Jurkat, Clone E6-1 (cell line): ENCODE data around the gene SIL1.

Experiments used
- DNase-seq: peaks from one replicate; pipeline ENCODE4 v3.0.0-alpha.2; 2011; ENCODE audit warnings: low read depth, low spot score
- H3K4me3 ChIP-seq: 2 replicates; pipeline ENCODE4 v1.5.1; 2011; ENCODE audit warnings: mild to moderate bottlenecking, low read length, control low read depth, moderate library complexity

The SIL1 gene

DNA sequence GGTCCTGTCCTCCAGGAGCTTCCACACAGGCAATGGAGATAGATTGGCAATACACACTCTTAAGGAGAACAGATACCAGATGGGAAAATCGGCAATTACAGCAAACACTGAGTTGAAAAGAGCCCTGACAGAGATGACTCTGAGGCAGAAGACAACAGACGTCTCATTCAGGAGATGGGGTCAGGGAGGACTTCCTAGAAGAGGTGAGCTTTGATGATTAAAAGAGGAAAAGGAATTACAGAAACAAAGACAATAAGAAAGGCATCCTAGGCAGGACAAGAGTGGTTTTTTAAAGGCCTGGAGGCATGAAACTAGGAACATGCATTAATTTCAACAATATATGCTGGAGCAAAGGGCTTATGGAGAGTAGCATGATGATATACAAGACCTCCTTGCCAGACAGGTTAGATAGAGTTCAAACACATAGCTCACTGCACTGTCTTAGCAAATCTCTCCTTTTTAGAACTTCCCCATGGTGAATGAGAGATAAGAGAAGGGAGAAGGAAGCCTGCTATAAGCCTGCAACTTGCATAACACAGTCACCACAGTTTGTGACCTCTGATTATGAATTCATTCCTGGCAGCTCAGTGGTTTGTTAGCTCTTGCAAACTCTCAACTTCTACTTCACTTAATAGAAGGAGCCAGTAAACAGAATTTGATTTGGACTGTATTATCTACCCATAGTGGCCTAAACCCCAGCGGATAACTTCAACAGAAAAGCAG is 48.5 kb downstream of the SIL1 start:
- no peak for DNase-seq
- H3K4me3 ChIP-seq: no peak overlapping the region

DNA sequence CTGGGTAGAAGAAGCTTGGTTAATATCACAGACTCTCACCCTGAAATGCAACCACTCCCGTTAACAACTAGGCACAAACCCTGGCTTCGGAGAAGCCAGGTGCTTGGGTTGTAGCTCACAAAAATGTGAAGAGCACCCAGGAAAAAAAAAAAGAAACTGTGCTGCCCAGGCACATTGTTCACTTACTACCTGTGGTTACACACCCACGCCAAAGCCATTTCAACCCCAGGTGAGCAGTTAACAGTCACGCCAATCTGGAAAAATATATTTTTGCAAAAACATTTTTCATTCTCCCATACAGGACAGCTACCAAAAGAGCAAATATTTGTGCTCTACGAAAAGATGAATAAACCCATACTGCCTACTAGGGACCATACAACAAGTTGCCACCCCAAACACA is 49.2 kb downstream of the SIL1 start:
- no peak overlapping the region for H3K4me3 ChIP-seq
- DNase-seq: no peak

DNA sequence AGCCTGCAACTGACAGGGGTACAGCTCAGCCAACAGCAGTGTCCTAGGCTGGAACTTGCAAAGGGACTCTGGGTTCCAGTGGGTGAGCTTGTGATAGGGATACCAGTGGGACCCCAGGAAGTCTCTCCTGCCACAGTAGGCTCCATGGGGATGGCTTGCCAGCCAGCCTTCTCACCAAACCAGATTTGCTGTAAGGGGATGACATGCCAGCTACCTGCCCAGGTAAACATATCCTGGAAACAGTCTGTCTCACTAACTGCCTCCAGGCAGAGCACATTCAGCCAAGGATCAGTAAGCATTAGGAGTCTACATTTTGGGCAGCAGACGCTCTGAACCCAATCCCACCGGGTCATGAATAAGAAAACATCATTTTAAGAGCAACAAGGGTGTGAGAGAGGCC is 49.9 kb downstream of the SIL1 start:
- no peak overlapping the region for H3K4me3 ChIP-seq
- no peak for DNase-seq

DNA sequence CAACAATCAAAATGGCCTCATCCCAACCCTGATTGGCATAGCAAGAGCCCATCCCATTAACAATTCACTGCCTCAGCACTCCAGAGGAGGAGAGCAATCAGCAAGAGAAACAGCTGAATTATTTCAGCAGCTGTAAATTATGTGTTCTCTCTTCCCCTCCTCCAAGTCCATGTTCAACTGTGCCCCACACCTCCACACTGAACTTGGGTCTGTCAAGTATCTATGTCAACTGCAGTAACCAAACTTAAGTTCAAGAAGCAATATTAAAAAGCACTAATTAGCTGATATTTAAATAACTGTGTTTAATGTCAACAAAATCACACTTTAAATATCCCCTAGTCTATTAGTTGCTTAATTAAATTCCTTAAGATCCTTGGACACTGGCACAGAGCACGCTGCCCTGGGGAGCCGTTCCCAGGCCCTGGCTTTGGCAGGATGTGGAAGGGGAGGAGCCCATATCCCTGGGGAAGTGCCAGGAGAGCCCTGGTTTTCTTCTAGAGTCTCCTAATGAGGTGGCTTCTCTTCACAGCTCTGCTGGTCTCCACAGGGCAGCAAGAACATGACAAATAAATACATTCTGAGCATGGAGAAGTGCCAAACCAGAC is 50.6 kb downstream of the SIL1 start:
- no peak overlapping the region for H3K4me3 ChIP-seq
- DNase-seq: no peak

DNA sequence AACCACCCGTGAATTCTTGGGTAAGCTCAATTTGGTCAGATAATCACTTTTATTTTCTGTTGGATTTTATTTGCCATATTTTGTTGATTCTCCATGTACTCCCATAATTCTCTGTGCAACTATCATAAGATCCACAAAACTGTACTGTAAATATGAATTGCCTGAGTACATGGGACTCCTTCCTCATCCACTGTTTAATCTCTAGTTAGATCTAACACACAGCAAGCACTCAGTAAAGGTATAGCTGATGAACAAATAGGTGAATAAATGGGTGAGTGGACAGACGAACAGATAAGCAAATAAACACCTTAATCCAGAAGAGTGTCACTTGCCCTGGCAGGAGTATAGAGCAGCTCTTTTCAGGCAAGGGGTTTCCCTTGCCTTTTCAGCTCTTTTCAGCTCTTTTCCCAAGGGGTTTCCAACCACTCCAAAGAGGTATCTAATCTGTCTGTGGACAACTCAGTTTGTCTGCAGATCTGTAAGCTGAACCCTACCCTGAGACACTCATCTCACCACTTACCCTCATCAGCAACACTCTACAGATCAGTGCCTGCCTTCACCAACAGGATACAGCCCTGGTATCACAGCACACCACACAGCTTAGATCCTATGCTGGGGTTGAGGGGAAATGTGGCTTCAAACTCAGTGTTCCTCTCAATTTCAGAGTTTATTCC is 51.2 kb downstream of the SIL1 start:
- DNase-seq: peak; percentile 16
- no peak overlapping the region for H3K4me3 ChIP-seq

DNA sequence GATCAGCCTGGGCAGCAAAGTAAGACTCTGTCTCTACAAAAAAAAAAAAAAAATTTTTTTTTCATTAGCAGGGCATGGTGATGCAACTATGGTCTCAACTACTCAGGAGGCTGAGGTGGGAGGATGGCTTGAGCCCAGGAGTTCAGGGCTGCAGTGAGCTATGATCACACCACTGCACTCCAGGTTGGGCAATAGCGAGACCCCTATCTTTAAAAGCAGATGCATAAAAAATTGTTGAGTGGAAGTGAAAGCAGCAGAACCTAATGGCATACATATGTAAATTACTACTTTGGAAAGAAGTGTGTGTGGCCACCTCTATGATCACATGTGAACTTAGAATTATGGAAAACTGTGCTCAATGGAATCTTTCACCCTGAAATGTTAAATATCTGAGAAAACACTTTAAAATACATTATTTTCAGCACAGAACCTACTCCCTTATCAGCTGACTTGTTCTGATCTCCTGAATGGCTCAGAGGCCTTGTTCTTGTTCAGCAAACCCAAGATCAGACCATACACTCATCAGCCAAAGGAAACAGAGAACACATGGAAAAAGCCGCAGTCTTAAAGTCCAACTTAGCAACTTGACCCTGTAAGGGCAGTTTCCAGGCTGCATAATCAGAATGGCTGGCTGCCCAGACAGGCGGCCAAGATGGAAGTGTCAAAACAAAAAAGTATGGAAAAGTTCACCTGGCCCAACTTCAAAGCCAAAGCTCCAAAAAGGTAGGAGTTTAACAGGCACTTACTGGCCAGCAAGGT is 56.5 kb downstream of the SIL1 start:
- H3K4me3 ChIP-seq: no peak overlapping the region
- no peak for DNase-seq

DNA sequence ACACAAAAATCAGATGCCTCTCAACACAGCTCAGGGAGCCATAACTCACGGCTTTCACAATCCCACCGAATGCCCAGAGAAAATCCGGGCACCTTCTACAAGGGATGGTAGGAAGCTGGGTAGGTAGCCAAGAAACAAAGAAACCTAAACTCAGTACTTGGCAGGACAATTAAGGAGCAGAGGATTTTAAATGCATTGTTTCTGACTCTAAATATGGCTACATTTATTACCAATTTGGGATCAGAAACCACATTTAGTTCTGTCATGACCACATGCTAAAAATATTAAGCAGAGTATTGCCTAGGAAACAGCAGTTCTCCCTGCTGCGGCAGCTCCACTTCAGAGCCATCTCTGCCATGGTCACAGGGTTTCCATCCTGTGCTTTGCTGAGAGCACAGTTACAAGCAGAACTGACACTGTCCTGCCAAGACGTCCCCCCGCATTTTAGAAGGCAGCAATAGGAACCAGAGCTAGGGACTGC is 57.5 kb downstream of the SIL1 start:
- H3K4me3 ChIP-seq: no peak overlapping the region
- DNase-seq: no peak

DNA sequence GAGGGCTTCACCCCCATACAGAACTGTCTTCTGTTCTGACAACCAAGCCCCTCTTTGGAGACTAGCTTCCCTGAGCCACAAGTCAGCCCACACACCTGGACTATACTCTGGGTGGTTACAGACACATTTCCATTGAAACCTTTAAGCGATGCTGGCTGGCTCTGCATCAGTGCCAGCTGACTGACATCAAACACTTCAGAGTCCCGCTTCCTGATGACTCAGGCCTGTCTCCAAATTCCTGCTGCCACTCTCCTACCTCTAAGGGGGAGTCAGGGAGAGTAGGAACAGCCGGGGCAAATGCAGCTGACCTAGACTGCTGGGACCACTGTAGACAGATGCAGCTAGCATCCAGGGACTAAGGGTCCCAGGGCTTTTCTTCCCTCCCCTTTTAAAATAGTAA is 59.4 kb downstream of the SIL1 start:
- DNase-seq: no peak
- no peak overlapping the region for H3K4me3 ChIP-seq

DNA sequence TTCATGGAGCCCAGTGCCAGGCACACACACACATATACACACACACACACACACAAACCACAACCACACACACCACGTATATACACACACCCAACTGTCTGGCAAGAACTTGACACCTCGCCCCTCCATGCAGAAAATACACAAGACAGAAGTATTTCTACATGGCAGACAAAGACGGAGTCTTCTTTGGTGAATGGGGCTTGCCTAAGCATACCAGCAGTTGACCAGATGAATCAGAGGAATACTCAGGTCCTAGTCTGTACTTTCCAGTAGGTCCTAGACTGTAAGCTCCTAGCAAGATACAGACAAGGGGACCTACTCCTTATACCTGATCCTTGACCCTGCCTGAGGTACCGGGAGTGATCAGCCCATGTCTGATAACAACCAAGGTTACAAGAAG is 60.1 kb downstream of the SIL1 start:
- H3K4me3 ChIP-seq: no peak overlapping the region
- no peak for DNase-seq

DNA sequence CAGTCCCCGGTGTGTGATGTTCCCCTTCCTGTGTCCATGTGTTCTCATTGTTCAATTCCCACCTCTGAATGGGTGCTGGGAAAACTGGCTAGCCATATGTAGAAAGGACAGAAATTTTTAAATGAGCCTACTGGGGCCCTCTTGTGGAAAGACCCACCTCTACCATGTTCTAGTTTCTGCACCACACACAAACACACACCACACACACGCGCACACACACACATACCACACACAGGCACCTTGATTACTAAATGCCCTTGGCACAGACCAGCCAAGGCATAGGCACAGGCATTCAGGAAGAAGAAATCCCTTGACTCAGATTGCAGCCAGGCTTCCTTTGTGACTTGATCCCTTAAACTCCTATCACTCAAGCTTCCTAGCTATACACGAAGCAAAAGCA is 60.5 kb downstream of the SIL1 start:
- no peak overlapping the region for H3K4me3 ChIP-seq
- DNase-seq: peak; percentile 25

DNA sequence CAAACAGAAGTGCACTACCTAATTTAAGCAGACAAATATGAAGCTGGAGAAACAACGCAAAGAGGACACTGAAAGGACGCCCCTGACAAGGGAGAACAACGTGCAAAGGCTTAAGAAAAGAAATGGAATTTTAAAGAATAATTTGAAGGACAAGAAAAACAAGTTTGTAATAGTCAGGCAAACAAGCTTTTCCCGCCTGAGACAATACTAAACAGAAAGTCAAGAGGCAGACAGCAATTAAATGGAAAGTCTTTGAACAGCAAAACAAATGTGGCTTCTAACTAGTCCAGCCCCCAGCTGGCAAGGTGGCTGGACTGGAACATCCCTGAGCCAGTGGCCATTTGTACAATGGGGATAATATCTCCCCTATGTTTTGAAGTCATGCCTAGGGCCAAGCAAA is 63.3 kb downstream of the SIL1 start:
- DNase-seq: no peak

DNA sequence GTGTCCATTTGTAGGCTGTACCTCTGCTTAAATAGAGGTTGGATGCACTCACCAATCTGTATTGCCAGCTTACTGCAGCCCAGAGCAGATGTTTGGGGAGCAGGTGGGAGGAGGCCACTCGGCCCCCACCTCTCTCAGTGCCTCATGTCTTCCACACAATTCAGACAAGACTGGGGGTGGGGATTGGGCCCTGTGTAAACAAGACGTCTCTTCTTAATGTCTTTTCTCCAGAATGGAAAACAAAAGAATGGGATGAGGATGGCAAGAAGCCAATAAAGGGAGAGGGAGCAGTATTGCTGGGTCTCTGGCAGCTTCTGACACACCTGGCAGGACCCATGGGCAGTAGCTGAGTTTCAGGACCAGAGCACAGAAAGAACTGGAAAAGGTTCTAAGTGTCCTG is 64.9 kb downstream of the SIL1 start:
- no peak overlapping the region for H3K4me3 ChIP-seq
- DNase-seq: no peak

More for the DNA sequence above, 63.3 kb downstream of the SIL1 start:
- no peak overlapping the region for H3K4me3 ChIP-seq

DNA sequence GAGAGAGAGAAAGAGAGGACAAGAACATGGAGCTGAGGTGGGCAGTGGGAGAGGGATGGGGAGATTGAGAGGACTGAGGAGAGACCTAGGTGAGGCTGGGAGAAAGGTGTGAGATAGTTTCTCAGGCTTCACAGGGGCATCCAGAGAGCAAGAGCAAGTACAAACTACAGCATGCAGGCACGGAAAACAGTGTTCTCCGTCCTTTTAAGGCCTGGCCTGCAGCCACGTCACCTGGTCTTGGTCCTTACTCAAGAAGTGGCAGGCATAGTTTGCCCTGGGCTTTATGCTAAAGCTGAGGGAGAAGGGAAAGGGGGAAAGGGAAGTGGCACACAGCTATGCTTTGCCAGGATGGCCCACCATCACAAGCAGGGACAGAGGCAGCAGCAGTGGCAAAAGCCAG is 65.7 kb downstream of the SIL1 start:
- no peak for DNase-seq
- H3K4me3 ChIP-seq: no peak overlapping the region

DNA sequence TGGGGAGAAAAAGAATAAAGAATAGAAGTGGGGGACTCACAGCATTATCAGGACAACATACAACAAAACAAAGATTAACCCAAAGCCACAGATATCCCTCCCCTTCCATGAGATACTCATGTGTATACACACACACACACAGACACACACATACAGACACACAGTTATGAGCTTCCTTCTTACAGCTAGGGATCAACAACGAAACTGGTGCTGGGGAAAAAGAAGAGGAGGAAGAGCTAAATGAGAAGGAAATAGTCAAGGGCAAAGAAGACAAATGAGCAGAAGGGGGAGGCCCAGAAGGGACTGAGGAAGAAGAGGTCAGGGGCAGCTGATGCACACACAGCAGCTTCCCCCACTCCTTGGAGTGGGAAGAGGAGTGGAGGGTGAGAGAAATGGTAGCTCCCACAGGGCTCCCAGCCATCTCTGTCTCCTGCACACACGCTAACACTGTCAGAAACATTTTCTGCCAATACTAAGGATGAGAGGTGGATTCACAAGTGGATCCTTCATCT is 66.2 kb downstream of the SIL1 start:
- DNase-seq: no peak

DNA sequence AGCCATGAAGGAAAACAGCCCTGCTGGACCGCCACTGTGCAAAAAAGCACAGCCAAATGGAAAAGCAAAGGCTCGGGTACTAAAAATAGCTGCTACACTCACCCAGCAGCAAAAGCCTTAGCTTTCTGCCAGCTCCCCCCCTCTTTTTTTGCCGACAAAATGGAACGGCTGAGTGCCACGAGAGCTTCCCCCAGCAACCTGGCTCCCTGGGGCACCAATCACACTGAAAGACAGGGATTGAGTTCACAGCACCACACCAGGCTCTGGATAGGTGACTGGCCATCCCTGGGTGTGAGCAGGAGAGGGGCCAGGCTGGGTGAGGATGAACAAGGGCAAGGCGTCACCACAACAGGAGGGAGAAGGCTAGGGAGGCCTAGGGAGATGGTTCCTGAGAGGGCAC is 66.7 kb downstream of the SIL1 start:
- no peak overlapping the region for H3K4me3 ChIP-seq
- DNase-seq: no peak

More for the DNA sequence above, 66.2 kb downstream of the SIL1 start:
- no peak overlapping the region for H3K4me3 ChIP-seq

DNA sequence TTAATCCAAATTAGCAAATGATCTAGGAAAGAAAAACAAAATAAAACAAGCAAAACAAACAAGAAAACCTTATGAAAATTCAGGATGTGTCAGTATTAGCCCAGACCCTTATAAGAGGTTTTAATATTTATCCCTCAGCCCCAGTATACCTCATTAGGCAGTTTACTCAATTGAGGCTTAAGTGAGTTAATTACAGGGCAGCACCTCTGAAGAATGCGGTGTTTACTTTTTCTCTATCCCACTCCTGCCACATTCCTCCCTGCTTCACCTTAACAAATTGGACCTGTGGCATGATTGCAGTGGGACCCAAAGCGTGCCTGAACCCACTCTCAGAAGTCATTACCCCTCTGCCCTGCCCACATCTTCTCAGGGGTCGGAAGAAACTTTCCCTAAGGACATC is 67.1 kb downstream of the SIL1 start:
- H3K4me3 ChIP-seq: no peak overlapping the region
- DNase-seq: no peak

DNA sequence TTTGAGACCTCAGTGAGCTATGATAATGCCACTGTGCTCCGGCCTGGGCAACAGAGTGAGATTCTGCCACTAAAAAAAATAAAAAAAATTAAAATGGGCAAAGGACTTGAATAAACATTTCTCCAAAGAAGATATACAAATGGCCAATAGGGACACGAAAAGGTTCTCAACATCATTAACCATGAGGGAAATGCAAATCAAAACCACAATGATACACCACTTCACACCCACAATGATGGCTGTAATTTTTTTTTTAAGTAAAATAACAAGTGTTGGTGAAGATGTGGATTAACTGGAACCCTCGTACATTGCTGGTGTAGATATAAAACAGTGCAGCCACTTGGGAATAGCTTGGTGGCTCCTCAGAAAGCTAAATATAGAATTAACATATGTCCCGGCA is 68.0 kb downstream of the SIL1 start:
- no peak overlapping the region for H3K4me3 ChIP-seq
- no peak for DNase-seq

DNA sequence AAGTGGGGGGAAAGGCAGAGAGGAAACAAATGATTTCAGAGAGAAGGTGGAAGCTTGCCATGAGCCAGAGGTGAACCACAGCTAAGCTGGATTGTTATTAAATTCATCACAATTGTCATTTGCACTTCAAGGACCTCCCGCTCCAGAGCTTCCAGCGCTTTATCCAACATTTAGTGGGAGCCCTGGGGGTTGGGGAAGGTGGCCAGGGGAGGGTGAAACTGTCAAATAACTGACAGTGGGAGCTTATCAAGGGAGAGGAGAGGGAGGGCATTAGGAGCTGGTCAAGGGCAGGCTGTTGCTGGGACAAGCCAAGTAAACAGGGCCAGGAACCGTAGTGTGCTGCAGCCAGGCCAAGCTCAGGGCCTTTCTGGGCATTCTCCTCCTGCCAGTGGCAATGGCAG is 71.5 kb downstream of the SIL1 start:
- no peak for DNase-seq
- no peak overlapping the region for H3K4me3 ChIP-seq

DNA sequence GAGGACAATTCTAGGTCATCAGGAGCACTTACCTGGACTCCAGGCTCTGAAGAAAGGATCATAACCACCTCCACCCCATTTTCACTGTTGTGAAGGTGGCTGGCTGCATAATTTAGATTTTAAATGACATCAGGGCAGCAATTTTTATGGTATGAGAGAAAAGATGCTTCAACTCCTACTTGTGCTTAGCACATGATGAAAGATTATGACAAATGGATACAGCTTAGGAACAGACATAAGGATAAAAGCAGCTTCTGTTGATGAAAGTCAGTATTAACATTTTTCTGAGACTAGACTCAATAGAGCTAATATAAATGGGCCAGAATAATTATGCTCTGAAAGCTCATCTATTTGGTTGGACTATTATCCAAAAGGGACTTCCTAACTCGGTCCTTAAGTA is 72.2 kb downstream of the SIL1 start:
- DNase-seq: no peak
- H3K4me3 ChIP-seq: no peak overlapping the region
